Trophoblast cell (in vitro differentiated cells and primary cell): ENCODE data around the gene UIMC1.

Experiments used
- DNase-seq, 2 donors: peaks; one replicate each; pipeline ENCODE4 v3.0.0-alpha.2; 2016
- H2AFZ ChIP-seq: 2 replicates; pipeline ENCODE4 v1.6.1; 2013; ENCODE audit warnings: low read length, moderate library complexity, mild to moderate bottlenecking; ENCODE audit not compliant: insufficient read depth, poor library complexity
- H2AK5ac ChIP-seq: 2 replicates; pipeline ENCODE4 v1.6.1; 2013; ENCODE audit warnings: mild to moderate bottlenecking, low read length
- H2BK120ac ChIP-seq: 2 replicates; pipeline ENCODE4 v1.6.1; 2013; ENCODE audit warnings: low read length, mild to moderate bottlenecking, moderate library complexity; ENCODE audit not compliant: insufficient read depth, poor library complexity
- H2BK12ac ChIP-seq: 2 replicates; pipeline ENCODE4 v1.6.1; 2013; ENCODE audit warnings: mild to moderate bottlenecking, low read length, moderate library complexity
- H2BK5ac ChIP-seq: 2 replicates; pipeline ENCODE4 v1.6.1; 2013; ENCODE audit warnings: low read length, low read depth, moderate library complexity, mild to moderate bottlenecking; ENCODE audit not compliant: poor library complexity
- H3K14ac ChIP-seq: 2 replicates; pipeline ENCODE4 v1.6.1; 2013; ENCODE audit warnings: mild to moderate bottlenecking, low read length
- H3K18ac ChIP-seq: 2 replicates; pipeline ENCODE4 v1.6.1; 2013; ENCODE audit warnings: mild to moderate bottlenecking, low read length
- H3K23ac ChIP-seq: 2 replicates; pipeline ENCODE4 v1.6.1; 2013; ENCODE audit warnings: low read length
- H3K27ac ChIP-seq: 2 replicates; pipeline ENCODE4 v1.5.1; 2013; ENCODE audit warnings: low read depth, mild to moderate bottlenecking, inconsistent platforms, low read length, moderate library complexity
- H3K27me3 ChIP-seq: 2 replicates; pipeline ENCODE4 v1.6.1; 2013; ENCODE audit warnings: inconsistent platforms, mild to moderate bottlenecking, low read length, moderate library complexity; ENCODE audit not compliant: insufficient read depth
- H3K36me3 ChIP-seq, 2 experiments: 1 replicate in 1 of 2; 2 replicates in 1 of 2; pipeline ENCODE4 v1.6.1; 2013; ENCODE audit warnings: low read length in 2 of 2, mild to moderate bottlenecking in 2 of 2, moderate library complexity in 1 of 2; ENCODE audit not compliant: insufficient read depth in 2 of 2, control insufficient read depth in 1 of 2
- H3K4ac ChIP-seq: 2 replicates; pipeline ENCODE4 v1.6.1; 2013; ENCODE audit warnings: low read depth, mild to moderate bottlenecking, low read length, moderate library complexity
- H3K4me1 ChIP-seq, 2 experiments: 1 replicate in 1 of 2; 2 replicates in 1 of 2; pipeline ENCODE4 v1.6.1; 2013; ENCODE audit warnings: low read length in 2 of 2, mild to moderate bottlenecking in 2 of 2, moderate library complexity in 1 of 2; ENCODE audit not compliant: insufficient read depth in 2 of 2, control insufficient read depth in 1 of 2
- H3K4me2 ChIP-seq: 2 replicates; pipeline ENCODE4 v1.6.1; 2013; ENCODE audit warnings: inconsistent platforms, mild to moderate bottlenecking, low read length, moderate library complexity
- H3K4me3 ChIP-seq: 2 replicates; pipeline ENCODE4 v1.5.1; 2013; ENCODE audit warnings: mild to moderate bottlenecking, low read depth, low read length, inconsistent platforms
- H3K79me1 ChIP-seq: one replicate; pipeline ENCODE4 v1.6.1; 2013; ENCODE audit warnings: low read length
- H3K79me2 ChIP-seq: 2 replicates; pipeline ENCODE4 v1.6.1; 2013; ENCODE audit warnings: low read length, mild to moderate bottlenecking; ENCODE audit not compliant: control insufficient read depth, insufficient read depth, poor library complexity
- H3K9ac ChIP-seq: 2 replicates; pipeline ENCODE4 v1.6.1; 2013; ENCODE audit warnings: mild to moderate bottlenecking, low read length
- H3K9me3 ChIP-seq: 2 replicates; pipeline ENCODE4 v1.6.1; 2013; ENCODE audit warnings: low read depth, mild to moderate bottlenecking, control low read depth, inconsistent platforms, low read length; ENCODE audit not compliant: insufficient read depth
- H4K12ac ChIP-seq: 2 replicates; pipeline ENCODE4 v1.6.1; 2013; ENCODE audit warnings: low read depth, mild to moderate bottlenecking, low read length, moderate library complexity
- H4K8ac ChIP-seq: 2 replicates; pipeline ENCODE4 v1.6.1; 2013; ENCODE audit warnings: low read depth, mild to moderate bottlenecking, low read length, moderate library complexity
- H4K91ac ChIP-seq: one replicate; pipeline ENCODE4 v1.6.1; 2013; ENCODE audit warnings: low read depth, mild to moderate bottlenecking, low read length, moderate library complexity
- WGBS: extraction: QIAGEN DNeasy Blood & Tissue Kit; methylation state at CpG from one replicate; pipeline ENCODE4 v1.1.7; 2013; ENCODE audit warnings: missing lambda C conversion rate; ENCODE audit not compliant: insufficient read length, insufficient coverage; ENCODE audit errors: extremely low coverage; 5-methylcytosine and 5-hydroxymethylcytosine counted together

The UIMC1 gene

DNA sequence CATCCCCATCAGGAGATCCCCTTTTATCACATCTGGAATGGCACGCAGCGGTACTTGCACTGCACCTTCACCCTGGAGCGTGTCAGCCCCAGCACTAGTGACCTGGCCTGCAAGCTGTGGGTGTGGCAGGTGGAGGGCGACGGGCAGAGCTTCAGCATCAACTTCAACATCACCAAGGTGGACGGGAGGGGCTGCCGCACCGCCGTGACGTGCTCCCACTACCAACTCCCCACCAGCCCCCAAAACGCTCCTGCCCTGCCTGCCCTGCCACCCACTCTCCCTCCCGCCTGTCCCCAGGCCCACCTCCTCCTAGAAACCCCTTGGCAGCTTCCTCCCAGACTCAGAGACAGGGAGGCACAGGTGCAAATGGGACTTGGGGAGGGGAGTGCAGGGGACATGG, 128.1 kb downstream of the UIMC1 start:
- H3K27me3 ChIP-seq: no peaks in the 10 kb centered on the region
- no peak overlapping the region for H3K4ac ChIP-seq
- no peak overlapping the region for H2BK12ac ChIP-seq
- H3K14ac ChIP-seq: no peak overlapping the region
- H3K9me3 ChIP-seq: peaks cover 6% of the 10 kb centered on the region
- no peaks in the 10 kb centered on the region for H3K4me1 ChIP-seq
- H3K4me2 ChIP-seq: no peak overlapping the region
- DNase-seq: no peak
- WGBS: no CpG with 5 or more reads among the region's 12 CpGs
- no peak overlapping the region for H2AFZ ChIP-seq
- H4K8ac ChIP-seq: no peak overlapping the region
- H2BK5ac ChIP-seq: no peak overlapping the region
- no peak overlapping the region for H2AK5ac ChIP-seq
- peak overlapping the region; percentile 10 for H3K4me3 ChIP-seq
- H3K23ac ChIP-seq: no peak overlapping the region
- no peaks in the 10 kb centered on the region for H3K36me3 ChIP-seq
- H3K27ac ChIP-seq: no peak overlapping the region
- H4K91ac ChIP-seq: no peak overlapping the region
- H3K18ac ChIP-seq: no peak overlapping the region
- no peaks in the 10 kb centered on the region for H3K79me1 ChIP-seq
- H3K9ac ChIP-seq: no peak overlapping the region
- no peak overlapping the region for H2BK120ac ChIP-seq
- H3K79me2 ChIP-seq: no peaks in the 10 kb centered on the region
- H4K12ac ChIP-seq: no peak overlapping the region

DNA sequence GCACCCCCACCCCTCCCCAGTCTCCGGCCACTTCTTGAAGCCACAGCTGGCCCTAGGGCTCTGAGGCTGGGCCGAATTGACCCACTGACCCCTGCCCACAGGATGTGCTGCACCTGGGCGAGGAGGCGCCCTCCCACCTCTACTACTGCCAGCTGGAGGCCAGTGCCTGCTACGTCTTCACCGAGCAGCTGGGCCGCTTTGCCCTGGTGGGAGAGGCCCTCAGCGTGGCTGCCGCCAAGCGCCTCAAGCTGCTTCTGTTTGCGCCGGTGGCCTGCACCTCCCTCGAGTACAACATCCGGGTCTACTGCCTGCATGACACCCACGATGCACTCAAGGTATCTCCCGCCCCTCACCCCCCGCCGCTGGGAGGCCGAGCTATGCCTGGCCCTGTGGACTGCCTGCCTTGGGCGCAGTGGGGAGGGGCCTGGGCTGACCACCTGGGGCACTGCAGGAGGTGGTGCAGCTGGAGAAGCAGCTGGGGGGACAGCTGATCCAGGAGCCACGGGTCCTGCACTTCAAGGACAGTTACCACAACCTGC, 128.7 kb downstream of the UIMC1 start:
- H2BK5ac ChIP-seq: no peak overlapping the region
- no peaks in the 10 kb centered on the region for H3K4me1 ChIP-seq
- no peak overlapping the region for H4K91ac ChIP-seq
- H2BK12ac ChIP-seq: no peak overlapping the region
- H2AFZ ChIP-seq: no peak overlapping the region
- H2AK5ac ChIP-seq: no peak overlapping the region
- H3K27ac ChIP-seq: no peak overlapping the region
- H3K79me1 ChIP-seq: no peaks in the 10 kb centered on the region
- H4K12ac ChIP-seq: no peak overlapping the region
- no peak overlapping the region for H3K9ac ChIP-seq
- no peak overlapping the region for H3K18ac ChIP-seq
- no peaks in the 10 kb centered on the region for H3K79me2 ChIP-seq
- no peak overlapping the region for H3K4me2 ChIP-seq
- H3K9me3 ChIP-seq: peaks cover 6% of the 10 kb centered on the region
- no CpG with 5 or more reads among the region's 21 CpGs for WGBS
- no peak overlapping the region for H3K23ac ChIP-seq
- DNase-seq: no peak
- H4K8ac ChIP-seq: no peak overlapping the region
- H3K36me3 ChIP-seq: no peaks in the 10 kb centered on the region
- H3K14ac ChIP-seq: no peak overlapping the region
- H3K4ac ChIP-seq: no peak overlapping the region
- no peaks in the 10 kb centered on the region for H3K27me3 ChIP-seq
- H2BK120ac ChIP-seq: no peak overlapping the region
- no peak overlapping the region for H3K4me3 ChIP-seq

DNA sequence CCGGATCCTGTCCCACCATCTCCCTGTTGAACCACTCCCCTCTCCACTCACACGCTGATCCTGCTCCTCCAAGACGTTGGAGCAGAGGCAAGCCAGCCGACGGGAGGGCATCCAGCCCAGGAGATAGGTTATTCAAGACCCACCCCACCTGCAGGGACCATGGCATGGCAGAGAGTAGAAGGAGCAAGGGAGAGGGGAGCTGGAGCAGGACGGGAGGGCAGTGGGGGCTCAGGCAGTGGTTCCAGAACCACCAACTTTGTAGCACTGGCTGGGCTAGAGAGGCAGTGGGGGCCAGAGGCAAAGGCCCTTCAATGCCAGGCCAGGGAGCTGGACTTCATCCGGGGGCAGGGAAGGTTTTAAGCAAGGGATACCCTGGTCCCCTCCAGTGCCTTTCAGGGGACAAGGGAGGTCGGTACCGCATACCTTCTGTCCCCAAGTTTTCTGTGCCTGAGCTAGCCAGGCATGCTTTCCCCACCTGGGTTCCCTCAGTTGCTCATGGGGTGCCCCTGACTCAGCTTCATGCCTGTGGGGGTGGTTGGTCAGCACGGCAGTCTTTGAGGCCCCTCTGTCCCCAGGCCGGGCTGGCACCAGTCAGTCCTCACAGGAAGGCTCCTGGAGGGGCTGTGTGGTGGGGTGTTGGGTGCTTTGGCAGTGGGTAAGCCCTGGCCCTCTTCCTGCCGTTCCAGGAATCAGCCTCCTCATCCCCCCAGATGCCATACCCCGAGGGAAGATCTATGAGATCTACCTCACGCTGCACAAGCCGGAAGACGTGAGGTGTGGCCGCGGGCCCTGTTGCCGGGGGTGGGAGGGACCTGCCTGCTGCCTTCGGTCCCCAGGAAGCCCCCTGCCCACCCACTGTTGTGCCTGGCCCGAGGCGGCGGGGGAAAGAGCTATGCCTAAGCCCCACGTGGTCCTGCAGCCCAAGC, 129.8 kb downstream of the UIMC1 start:
- Histone ChIP-seq H4K91ac (no peak overlapping the region), H3K4me1 (no peaks in the 10 kb centered on the region), H3K18ac (no peak overlapping the region), H4K12ac (no peak overlapping the region), H3K23ac (no peak overlapping the region), H3K27me3 (no peaks in the 10 kb centered on the region), H3K36me3 (no peaks in the 10 kb centered on the region), H2BK12ac (no peak overlapping the region), H3K14ac (no peak overlapping the region), H2BK120ac (no peak overlapping the region), H3K4me3 (no peak overlapping the region), H3K9ac (no peak overlapping the region), H3K9me3 (peaks cover 6% of the 10 kb centered on the region), H4K8ac (no peak overlapping the region), H3K4ac (no peak overlapping the region), H2AFZ (no peak overlapping the region), H3K4me2 (no peak overlapping the region), H2AK5ac (no peak overlapping the region), H2BK5ac (no peak overlapping the region), H3K27ac (no peak overlapping the region), H3K79me2 (no peaks in the 10 kb centered on the region), H3K79me1 (no peaks in the 10 kb centered on the region)
- no peak for DNase-seq
- no CpG with 5 or more reads among the region's 24 CpGs for WGBS

DNA sequence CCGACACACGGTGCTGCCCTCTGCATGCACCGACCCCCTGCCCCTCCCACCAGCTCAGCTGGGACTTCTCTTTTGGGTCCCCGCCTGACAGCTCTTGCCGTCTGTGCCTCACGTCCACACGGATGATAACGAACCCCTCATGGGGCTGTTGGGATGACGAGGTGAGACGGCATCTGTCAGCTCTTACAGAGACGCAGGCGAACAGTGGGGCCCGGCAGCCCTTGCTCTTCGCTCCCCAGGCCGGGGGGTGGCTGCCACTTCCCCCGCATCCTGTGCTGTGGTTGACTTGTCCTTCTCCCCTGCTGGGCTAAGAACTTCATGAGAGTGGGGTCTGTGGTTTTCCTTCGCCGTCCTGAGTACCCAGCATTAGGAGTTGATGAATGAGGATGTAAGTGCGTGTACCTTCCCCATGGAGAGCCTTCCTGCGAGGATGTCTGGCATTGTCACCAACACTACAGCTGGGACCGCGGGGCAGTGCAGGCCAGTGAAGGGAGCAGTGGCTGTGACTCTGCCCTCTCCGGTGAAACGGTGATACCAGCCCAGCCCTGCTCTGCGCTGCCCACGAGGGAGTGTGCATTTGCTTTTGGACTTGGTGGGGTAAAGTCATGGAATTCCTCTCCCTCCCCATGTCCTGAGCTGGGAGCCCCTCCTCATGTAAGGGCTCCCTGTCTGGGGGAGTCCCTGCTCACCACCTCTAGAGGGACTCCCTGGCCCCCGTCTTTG, 130.6 kb downstream of the UIMC1 start:
- Histone ChIP-seq H3K23ac (no peak overlapping the region), H2BK12ac (no peak overlapping the region)

More for the DNA sequence above, 130.6 kb downstream of the UIMC1 start:
- no peaks in the 10 kb centered on the region for H3K36me3 ChIP-seq
- no peak overlapping the region for H4K12ac ChIP-seq
- no peaks in the 10 kb centered on the region for H3K4me1 ChIP-seq
- no peak overlapping the region for H2AFZ ChIP-seq
- H4K8ac ChIP-seq: no peak overlapping the region
- WGBS: no CpG with 5 or more reads among the region's 27 CpGs
- no peak overlapping the region for H2BK120ac ChIP-seq
- H3K9ac ChIP-seq: no peak overlapping the region
- H3K4ac ChIP-seq: no peak overlapping the region
- H2AK5ac ChIP-seq: no peak overlapping the region
- DNase-seq: no peak
- H3K14ac ChIP-seq: no peak overlapping the region
- H3K27ac ChIP-seq: no peak overlapping the region
- H3K4me3 ChIP-seq: peak overlapping the region; percentile 3
- H3K4me2 ChIP-seq: no peak overlapping the region
- peaks cover 6% of the 10 kb centered on the region for H3K9me3 ChIP-seq
- H4K91ac ChIP-seq: no peak overlapping the region
- no peaks in the 10 kb centered on the region for H3K27me3 ChIP-seq
- no peak overlapping the region for H2BK5ac ChIP-seq
- H3K18ac ChIP-seq: no peak overlapping the region
- H3K79me2 ChIP-seq: no peaks in the 10 kb centered on the region
- H3K79me1 ChIP-seq: no peaks in the 10 kb centered on the region
